Measurements from ENCODE around the gene ATP13A3. TPM values are rescaled to one million over a fixed set of nuclear protein-coding genes. Genes with fewer than 3 reads are reported as not detected.

The ATP13A3 gene
- total RNA-seq, 1 donor from 2014 or later = 145 TPM

GRCh38 chr3:194368918-194369317, 117.9 kb downstream of the ATP13A3 start:
- no peak for DNase-seq

- DNase-seq = no peak
Observed at GRCh38 chr3:194367992-194368841, 118.6 kb downstream of the ATP13A3 start.

- no peak for DNase-seq
Observed at GRCh38 chr3:194365978-194366490, 120.8 kb downstream of the ATP13A3 start.

GRCh38 chr3:194365526-194365925, 121.3 kb downstream of the ATP13A3 start:
- DNase-seq = no peak

- DNase-seq = peak; percentile 76
Observed at GRCh38 chr3:194364652-194365434, 122.0 kb downstream of the ATP13A3 start.

- DNase-seq = no peak
Observed at GRCh38 chr3:194364314-194364651, 122.5 kb downstream of the ATP13A3 start.

GRCh38 chr3:194360568-194360967, 126.2 kb downstream of the ATP13A3 start:
- DNase-seq = no peak

GRCh38 chr3:194357681-194358080, 129.1 kb downstream of the ATP13A3 start:
- DNase-seq = no peak

- DNase-seq = no peak
Observed at GRCh38 chr3:194355379-194355778, 131.4 kb downstream of the ATP13A3 start.

- DNase-seq = no peak
Observed at GRCh38 chr3:194354315-194354714, 132.5 kb downstream of the ATP13A3 start.

Other genes starting within 250 kb of the ATP13A3 start
- gene CPN2, start 135.7 kb downstream of the ATP13A3 start, total RNA-seq = not detected in 2 replicates
- 0.28 and 0.51 TPM in 2 replicates for gene LRRC15, start 117.3 kb downstream of the ATP13A3 start, total RNA-seq
- under 0.01 and 0.28 TPM in 2 replicates for gene GP5, start 87.7 kb downstream of the ATP13A3 start, total RNA-seq
- 50.3 and 96.5 TPM in 2 replicates for gene TMEM44, start 146.4 kb upstream of the ATP13A3 start, total RNA-seq
- 58.5 and 72.8 TPM in 2 replicates for gene LSG1, start 185.2 kb upstream of the ATP13A3 start, total RNA-seq
- 313 and 423 TPM in 2 replicates for gene FAM43A, start 198.9 kb upstream of the ATP13A3 start, total RNA-seq